Stimulated activated CD4-positive, alpha-beta T cell treated with anti-CD3 and anti-CD28 coated beads, Interleukin-4, amount 100 ng/mL, for 24 hours (primary cell): ENCODE data around the gene MLH1.
"Not testable (repeated sequence)": the region's sequence is repeated elsewhere in the genome, so short reads cannot be mapped to it uniquely, and the experiment has no call there.

ENCODE experiments used
- DNase-seq: peaks from one replicate; pipeline ENCODE4 v3.0.0-alpha.2; 2020

Gene MLH1

GRCh38 chr3:37040231-37040630 is 46.9 kb downstream of the MLH1 start:
- DNase-seq, result no peak

DNA sequence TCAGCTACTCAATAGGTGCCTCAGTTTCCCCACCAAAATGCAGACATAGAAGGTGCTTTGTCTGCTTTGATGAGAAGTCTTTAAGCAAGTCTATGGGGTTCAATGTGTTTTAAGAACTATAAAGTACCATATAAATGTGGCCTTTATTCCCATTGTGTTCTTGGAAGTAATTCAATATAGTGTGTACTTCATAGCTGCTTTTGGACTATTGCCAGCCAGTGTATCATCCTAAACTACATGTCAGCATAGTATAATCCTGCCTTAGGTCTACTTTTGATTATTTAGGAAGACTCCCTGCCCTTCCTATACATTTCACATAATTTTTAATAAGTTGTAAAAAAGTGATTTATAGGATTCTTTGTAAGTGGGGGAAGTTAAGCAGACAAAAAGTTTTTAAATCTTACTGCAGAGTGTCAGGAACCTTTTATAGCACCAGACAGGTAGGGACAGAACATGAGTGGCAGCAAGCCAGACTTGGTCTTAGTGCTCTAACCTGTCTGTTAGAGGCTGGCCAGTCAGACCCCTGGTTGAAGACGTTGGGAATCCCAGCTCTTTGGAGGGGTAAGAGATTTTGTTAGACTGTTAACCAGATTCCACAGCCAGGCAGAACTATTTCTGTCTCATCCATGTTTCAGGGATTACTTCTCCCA is 48.4 kb downstream of the MLH1 start:
- DNase-seq, result no peak

DNA sequence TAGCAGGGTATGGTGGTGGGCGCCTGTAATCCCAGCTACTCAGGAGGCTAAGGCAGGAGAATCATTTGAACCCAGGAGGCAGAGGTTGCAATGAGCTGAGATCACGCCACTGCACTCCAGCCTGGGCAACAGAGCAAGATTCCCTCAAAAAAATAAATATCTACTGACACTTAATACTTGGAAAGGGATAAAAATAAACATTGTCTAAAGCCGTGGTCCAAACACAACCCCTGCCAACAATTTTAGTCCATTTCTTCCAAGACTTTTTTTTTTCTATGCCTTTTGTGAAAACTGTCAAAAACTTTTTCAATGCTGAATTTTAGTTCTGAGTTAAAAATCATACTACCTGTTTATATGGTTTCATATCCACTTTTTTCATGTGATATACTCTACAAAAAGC is 49.4 kb downstream of the MLH1 start:
- DNase-seq, result not testable (repeated sequence)

DNA sequence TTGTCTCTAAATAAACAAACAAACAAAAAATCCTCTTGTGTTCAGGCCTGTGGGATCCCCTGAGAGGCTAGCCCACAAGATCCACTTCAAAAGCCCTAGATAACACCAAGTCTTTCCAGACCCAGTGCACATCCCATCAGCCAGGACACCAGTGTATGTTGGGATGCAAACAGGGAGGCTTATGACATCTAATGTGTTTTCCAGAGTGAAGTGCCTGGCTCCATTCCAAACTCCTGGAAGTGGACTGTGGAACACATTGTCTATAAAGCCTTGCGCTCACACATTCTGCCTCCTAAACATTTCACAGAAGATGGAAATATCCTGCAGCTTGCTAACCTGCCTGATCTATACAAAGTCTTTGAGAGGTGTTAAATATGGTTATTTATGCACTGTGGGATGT is 57.0 kb downstream of the MLH1 start:
- no peak for DNase-seq

DNA sequence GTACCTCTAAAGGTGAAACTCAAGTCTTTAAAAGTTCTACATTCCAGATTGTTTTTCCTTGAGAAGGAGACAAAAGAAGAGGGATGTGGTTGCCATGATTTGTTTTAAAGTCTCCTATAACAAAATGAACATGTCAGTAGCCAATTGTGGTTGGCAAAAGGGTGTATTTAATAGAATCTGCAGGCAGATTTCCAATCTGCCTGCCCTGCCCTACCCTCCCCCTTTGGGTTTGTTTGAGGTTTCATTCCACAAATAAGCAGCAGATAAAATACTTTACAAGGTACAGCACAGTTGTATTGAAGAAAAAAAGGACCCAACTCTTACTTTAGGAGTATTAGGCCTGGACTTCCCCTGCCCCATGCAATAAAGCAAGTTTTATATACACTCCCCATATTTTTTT is 59.5 kb downstream of the MLH1 start:
- DNase-seq, result no peak

- no peak for DNase-seq
Measured at GRCh38 chr3:37053337-37053736, 60.0 kb downstream of the MLH1 start.

GRCh38 chr3:37053753-37054152 is 60.4 kb downstream of the MLH1 start:
- DNase-seq, result no peak

- no peak for DNase-seq
Measured at GRCh38 chr3:37054370-37054769, 61.1 kb downstream of the MLH1 start.

DNA sequence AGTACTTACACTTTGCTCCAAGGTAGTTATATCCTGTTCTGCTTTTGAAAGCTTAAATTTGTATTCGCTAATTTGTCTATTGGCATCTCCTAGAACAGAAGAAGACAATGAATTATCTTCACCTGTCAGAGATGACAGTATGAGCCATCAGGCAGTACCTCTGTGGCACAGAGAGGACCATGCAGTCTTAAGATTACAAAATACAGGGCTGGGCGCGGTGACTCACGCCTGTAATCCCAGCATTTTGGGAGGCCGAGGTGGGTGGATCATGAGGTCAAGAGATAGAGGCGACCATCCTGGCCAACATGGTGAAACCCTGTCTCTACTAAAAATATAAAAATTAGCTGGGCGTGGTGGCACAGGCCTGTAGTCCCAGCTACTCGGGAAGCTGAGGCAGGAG is 61.8 kb downstream of the MLH1 start:
- not testable (repeated sequence) for DNase-seq

GRCh38 chr3:37056826-37057225 is 63.5 kb downstream of the MLH1 start:
- no peak for DNase-seq

DNA sequence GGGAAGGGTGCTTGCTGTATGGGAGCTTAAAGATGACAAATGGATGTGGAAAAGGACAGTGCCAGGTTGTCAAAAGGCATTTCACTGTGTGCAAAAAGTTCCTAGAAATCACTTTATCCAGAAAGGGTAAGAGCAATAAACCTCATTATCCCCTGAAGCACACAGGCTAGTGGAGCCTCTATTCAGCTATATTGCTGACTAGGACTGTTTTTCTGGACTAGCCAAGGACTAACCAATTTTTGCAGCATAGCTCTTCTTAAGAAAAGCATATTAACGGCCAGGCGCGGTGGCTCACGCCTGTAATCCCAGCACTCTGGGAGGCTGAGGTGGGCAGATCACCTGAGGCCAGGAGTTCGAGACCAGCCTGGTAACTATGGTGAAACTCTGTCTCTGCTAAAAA is 64.8 kb downstream of the MLH1 start:
- no peak for DNase-seq

- no peak for DNase-seq
Measured at GRCh38 chr3:37064747-37065146, 71.4 kb downstream of the MLH1 start.

- no peak for DNase-seq
Measured at GRCh38 chr3:37067577-37067976, 74.3 kb downstream of the MLH1 start.

- DNase-seq, result no peak
Measured at GRCh38 chr3:37068031-37068430, 74.7 kb downstream of the MLH1 start.

DNA sequence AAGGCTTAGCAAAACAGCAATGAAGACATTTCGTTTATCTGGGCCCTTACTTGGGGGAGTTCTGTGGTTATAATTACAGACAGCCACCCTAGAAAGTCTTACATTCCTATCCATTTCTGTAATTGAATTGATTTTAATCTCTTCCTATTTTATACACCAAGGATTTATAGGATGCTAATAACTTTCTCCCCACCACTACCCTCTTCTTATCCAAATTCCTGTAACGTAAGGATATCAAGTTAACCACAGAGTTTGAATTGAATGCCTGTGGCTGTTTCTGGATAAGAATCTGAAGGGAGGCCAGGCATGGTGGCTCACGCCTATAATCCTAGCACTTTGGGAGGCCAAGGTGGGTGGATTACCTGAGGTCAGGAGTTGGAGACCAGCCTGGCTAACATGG is 78.6 kb downstream of the MLH1 start:
- no peak for DNase-seq

- no peak for DNase-seq
Measured at GRCh38 chr3:37072892-37073291, 79.6 kb downstream of the MLH1 start.

GRCh38 chr3:37074178-37074577 is 80.9 kb downstream of the MLH1 start:
- DNase-seq, result no peak

- no peak for DNase-seq
Measured at GRCh38 chr3:37075955-37076354, 82.6 kb downstream of the MLH1 start.

GRCh38 chr3:37082317-37082716 is 89.0 kb downstream of the MLH1 start:
- no peak for DNase-seq

- no peak for DNase-seq
Measured at GRCh38 chr3:37086918-37087317, 93.6 kb downstream of the MLH1 start.

- DNase-seq, result no peak
Measured at GRCh38 chr3:37087870-37088269, 94.6 kb downstream of the MLH1 start.

DNA sequence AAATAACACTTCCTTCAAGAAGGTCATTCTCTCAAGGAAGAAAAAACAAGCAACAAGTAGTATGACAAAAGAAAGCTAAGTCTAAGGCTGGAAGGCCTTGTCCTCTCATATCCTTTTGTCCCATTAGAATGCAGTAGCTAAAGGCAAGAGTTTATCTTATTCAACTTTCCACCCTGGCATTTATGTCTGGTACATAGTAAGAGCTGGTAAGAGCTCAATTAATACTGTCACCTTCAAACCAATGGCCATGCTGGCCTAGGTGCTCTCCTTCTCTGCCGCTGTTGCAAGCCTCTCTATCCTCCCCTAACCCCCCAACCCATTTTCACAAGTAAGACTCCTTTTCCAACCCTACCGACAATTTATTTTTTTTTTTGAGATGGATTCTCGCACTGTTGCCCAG is 99.2 kb downstream of the MLH1 start:
- no peak for DNase-seq

DNA sequence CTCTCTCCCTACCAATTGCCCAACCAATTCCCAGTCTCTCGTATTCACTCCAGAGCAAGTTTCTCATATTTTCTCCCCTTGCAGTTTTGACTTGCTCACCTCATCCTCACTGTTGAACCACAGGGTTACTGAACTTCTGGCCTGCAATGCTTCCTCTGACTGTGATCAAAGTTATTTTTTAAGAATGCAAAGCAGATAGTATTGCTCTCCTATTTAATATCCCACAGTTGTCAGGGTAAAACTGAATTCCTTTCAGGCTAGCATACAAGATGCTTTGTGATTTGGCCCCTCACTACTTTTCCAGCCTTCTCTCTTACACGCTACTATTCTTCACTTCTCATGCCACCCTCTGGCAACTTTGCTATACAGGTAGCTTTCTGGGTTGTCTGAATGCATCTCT is 100.2 kb downstream of the MLH1 start:
- DNase-seq, result no peak

GRCh38 chr3:37094636-37095035 is 101.3 kb downstream of the MLH1 start:
- no peak for DNase-seq

DNA sequence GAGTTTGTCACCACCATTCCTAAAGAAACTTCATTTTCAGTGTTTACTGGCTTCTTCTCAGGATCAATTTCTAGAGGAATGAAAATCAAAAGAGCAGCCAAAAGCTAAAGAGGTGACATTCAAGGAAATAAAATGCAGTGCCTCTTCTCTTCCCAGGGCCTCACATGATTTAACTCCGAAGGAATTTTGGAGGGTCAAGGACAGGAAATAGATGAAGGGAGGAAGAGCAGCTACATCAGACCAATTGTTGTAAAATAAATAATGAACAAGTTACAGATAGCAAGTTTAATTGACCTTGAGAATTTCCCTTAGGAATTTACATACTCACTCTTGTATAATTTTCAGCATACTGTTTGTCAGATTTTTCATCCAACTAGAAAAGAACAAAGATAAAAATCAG is 103.0 kb downstream of the MLH1 start:
- DNase-seq, result no peak

DNA sequence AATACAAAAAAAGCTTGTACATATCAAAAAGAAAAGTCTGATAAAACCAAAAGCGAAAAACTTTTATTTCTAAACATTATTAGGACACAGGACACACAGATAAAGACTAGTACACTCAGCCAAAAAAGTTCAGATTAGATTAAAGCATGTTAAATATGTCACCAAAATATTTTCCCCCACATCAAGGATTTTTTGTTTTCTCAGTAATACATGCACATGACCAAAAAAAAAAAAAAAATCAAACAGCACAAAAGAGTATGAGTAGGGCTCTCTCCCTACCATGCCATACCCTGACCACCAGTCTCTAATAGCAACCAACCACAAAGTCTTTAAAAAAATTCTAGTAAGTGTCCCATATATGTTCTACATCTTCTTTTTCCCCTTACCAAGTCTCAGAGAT is 103.7 kb downstream of the MLH1 start:
- no peak for DNase-seq
